Mucosa of rectum (tissue), 2 donors: ENCODE measurements around the gene LIMCH1.

Source experiments
- H3K27ac ChIP-seq, 2 donors: one replicate each; pipeline ENCODE4 v1.7.0; 2013; ENCODE audit warnings: inconsistent platforms in 2 of 2, low read depth in 2 of 2, low read length in 2 of 2
- H3K27me3 ChIP-seq, 2 donors: one replicate each; pipeline ENCODE4 v1.7.0; 2013; ENCODE audit warnings: low read length in 2 of 2; ENCODE audit not compliant: control insufficient read depth in 2 of 2, insufficient read depth in 2 of 2
- H3K36me3 ChIP-seq, 2 donors: one replicate each; pipeline ENCODE4 v1.7.0; 2013; ENCODE audit warnings: low read length in 2 of 2; ENCODE audit not compliant: control insufficient read depth in 2 of 2, insufficient read depth in 2 of 2
- H3K4me1 ChIP-seq, 2 donors: one replicate each; pipeline ENCODE4 v1.7.0; 2013; ENCODE audit warnings: low read length in 2 of 2, mild to moderate bottlenecking in 1 of 2; ENCODE audit not compliant: control insufficient read depth in 2 of 2, insufficient read depth in 2 of 2
- H3K4me3 ChIP-seq, 2 donors: one replicate each; pipeline ENCODE4 v1.7.0; 2013; ENCODE audit warnings: low read length in 2 of 2
- H3K9ac ChIP-seq, 2 donors: one replicate each; pipeline ENCODE4 v1.7.0; 2013; ENCODE audit warnings: low read length in 2 of 2, low read depth in 1 of 2, mild to moderate bottlenecking in 1 of 2
- H3K9me3 ChIP-seq, 2 donors: one replicate each; pipeline ENCODE4 v1.7.0; 2013; ENCODE audit warnings: low read length in 2 of 2; ENCODE audit not compliant: control insufficient read depth in 2 of 2
- donor health status: healthy.
- donor health status: Normal muscosa, but diverticular disease.

The LIMCH1 gene

GRCh38 chr4:41658163-41658562, 120.2 kb downstream of the LIMCH1 start:
- no peaks in the 10 kb centered on the region for H3K4me1 ChIP-seq
- no peaks in the 10 kb centered on the region for H3K36me3 ChIP-seq
- H3K4me3 ChIP-seq, result no peak overlapping the region
- H3K27ac ChIP-seq, result no peak overlapping the region
- H3K9ac ChIP-seq, result no peak overlapping the region
- no peaks in the 10 kb centered on the region for H3K27me3 ChIP-seq
- H3K9me3 ChIP-seq, result no peaks in the 10 kb centered on the region

- Histone ChIP-seq H3K27ac (no peak overlapping the region), H3K9me3 (no peaks in the 10 kb centered on the region), H3K4me1 (no peaks in the 10 kb centered on the region), H3K9ac (no peak overlapping the region), H3K36me3 (no peaks in the 10 kb centered on the region), H3K4me3 (no peak overlapping the region), H3K27me3 (no peaks in the 10 kb centered on the region)
Observed at GRCh38 chr4:41660352-41660751, 122.4 kb downstream of the LIMCH1 start.

- Histone ChIP-seq H3K9ac (no peak overlapping the region), H3K4me1 (no peaks in the 10 kb centered on the region), H3K27ac (no peak overlapping the region), H3K4me3 (no peak overlapping the region), H3K27me3 (no peaks in the 10 kb centered on the region), H3K36me3 (no peaks in the 10 kb centered on the region), H3K9me3 (no peaks in the 10 kb centered on the region)
Observed at GRCh38 chr4:41661442-41662076, 123.6 kb downstream of the LIMCH1 start.

GRCh38 chr4:41665636-41666207, 127.8 kb downstream of the LIMCH1 start:
- no peaks in the 10 kb centered on the region for H3K27me3 ChIP-seq
- no peak overlapping the region for H3K4me3 ChIP-seq
- no peak overlapping the region for H3K27ac ChIP-seq
- H3K9ac ChIP-seq, result no peak overlapping the region
- H3K4me1 ChIP-seq, result no peaks in the 10 kb centered on the region
- H3K9me3 ChIP-seq, result no peaks in the 10 kb centered on the region
- H3K36me3 ChIP-seq, result no peaks in the 10 kb centered on the region

- no peaks in the 10 kb centered on the region for H3K27me3 ChIP-seq
- H3K4me3 ChIP-seq, result no peak overlapping the region
- no peaks in the 10 kb centered on the region for H3K4me1 ChIP-seq
- H3K27ac ChIP-seq, result no peak overlapping the region
- no peaks in the 10 kb centered on the region for H3K9me3 ChIP-seq
- H3K9ac ChIP-seq, result no peak overlapping the region
- H3K36me3 ChIP-seq, result no peaks in the 10 kb centered on the region
Observed at GRCh38 chr4:41668024-41668423, 130.1 kb downstream of the LIMCH1 start.

GRCh38 chr4:41670530-41670929, 132.6 kb downstream of the LIMCH1 start:
- Histone ChIP-seq H3K27me3 (no peaks in the 10 kb centered on the region), H3K27ac (no peak overlapping the region), H3K4me3 (no peak overlapping the region), H3K4me1 (no peaks in the 10 kb centered on the region), H3K36me3 (no peaks in the 10 kb centered on the region), H3K9me3 (no peaks in the 10 kb centered on the region), H3K9ac (no peak overlapping the region)

GRCh38 chr4:41670982-41671381, 133.0 kb downstream of the LIMCH1 start:
- no peak overlapping the region for H3K9ac ChIP-seq
- H3K4me3 ChIP-seq, result no peak overlapping the region
- H3K27ac ChIP-seq, result no peak overlapping the region
- no peaks in the 10 kb centered on the region for H3K9me3 ChIP-seq
- no peaks in the 10 kb centered on the region for H3K36me3 ChIP-seq
- H3K27me3 ChIP-seq, result no peaks in the 10 kb centered on the region
- no peaks in the 10 kb centered on the region for H3K4me1 ChIP-seq

- no peaks in the 10 kb centered on the region for H3K36me3 ChIP-seq
- H3K27me3 ChIP-seq, result no peaks in the 10 kb centered on the region
- no peak overlapping the region for H3K27ac ChIP-seq
- H3K9ac ChIP-seq, result no peak overlapping the region
- H3K4me1 ChIP-seq, result no peaks in the 10 kb centered on the region
- no peaks in the 10 kb centered on the region for H3K9me3 ChIP-seq
- H3K4me3 ChIP-seq, result no peak overlapping the region
Observed at GRCh38 chr4:41678086-41678816, 140.3 kb downstream of the LIMCH1 start.

- Histone ChIP-seq H3K27me3 (no peaks in the 10 kb centered on the region), H3K9me3 (no peaks in the 10 kb centered on the region), H3K27ac (no peak overlapping the region), H3K36me3 (no peaks in the 10 kb centered on the region), H3K4me3 (no peak overlapping the region), H3K9ac (no peak overlapping the region), H3K4me1 (no peaks in the 10 kb centered on the region)
Observed at GRCh38 chr4:41678951-41679350, 141.0 kb downstream of the LIMCH1 start.

- Histone ChIP-seq H3K4me3 (no peak overlapping the region), H3K27ac (no peak overlapping the region), H3K9ac (no peak overlapping the region), H3K9me3 (no peaks in the 10 kb centered on the region), H3K36me3 (no peaks in the 10 kb centered on the region), H3K27me3 (no peaks in the 10 kb centered on the region), H3K4me1 (no peaks in the 10 kb centered on the region)
Observed at GRCh38 chr4:41679991-41680390, 142.0 kb downstream of the LIMCH1 start.
